ENCODE results near the gene CAGE1. TPM values are rescaled to one million over a fixed set of nuclear protein-coding genes. Genes with fewer than 3 reads are reported as not detected.
A peak's percentile ranks its signal among the peaks of the same experiment; 100 is the strongest.
"Not testable (repeated sequence)": the region's sequence is repeated elsewhere in the genome, so short reads cannot be mapped to it uniquely, and the experiment has no call there.

The CAGE1 gene
- total RNA-seq, 1 donor from 2014 or later = not detected

DNA sequence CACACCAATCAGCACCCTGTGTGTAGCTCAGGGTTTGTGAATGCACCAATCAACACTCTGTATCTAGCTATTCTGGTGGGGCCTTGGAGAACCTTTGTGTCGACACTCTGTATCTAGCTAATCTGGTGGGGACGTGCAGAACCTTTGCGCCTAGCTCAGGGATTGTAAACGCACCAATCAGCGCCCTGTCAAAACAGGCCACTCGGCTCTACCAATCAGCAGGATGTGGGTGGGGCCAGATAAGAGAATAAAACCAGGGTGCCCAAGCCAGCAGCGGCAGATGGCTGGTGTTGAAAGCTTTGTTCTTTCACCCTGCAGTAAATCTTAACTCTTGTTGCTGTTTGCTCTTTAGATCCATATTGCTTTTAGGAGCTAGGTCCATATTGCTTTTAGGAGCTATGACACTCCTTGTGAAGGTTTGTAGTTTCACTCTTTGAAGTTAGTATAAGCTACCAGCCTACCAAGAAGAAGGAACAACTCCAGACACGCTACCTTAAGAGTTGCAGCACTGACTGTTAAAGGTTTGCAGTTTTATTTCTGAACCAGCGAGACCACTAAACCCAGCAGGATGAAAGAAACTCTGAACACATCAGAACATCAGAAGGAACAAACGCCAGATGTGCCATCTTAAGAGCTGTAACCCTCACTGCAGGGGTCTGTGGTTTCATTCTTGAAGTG, 44.6 kb downstream of the CAGE1 start:
- H3K4me1 Mint-ChIP-seq (ENCODE audit: low read depth, unreplicated experiment); H3K27me3 Mint-ChIP-seq (ENCODE audit: unreplicated experiment); H3K4me3 Mint-ChIP-seq (ENCODE audit: unreplicated experiment); H3K9me3 Mint-ChIP-seq (ENCODE audit: unreplicated experiment); H3K27ac Mint-ChIP-seq (ENCODE audit: unreplicated experiment); DNase-seq; H3K36me3 Mint-ChIP-seq (ENCODE audit: unreplicated experiment): not testable (repeated sequence)

GRCh38 chr6:7343546-7344475, 45.7 kb downstream of the CAGE1 start:
- H3K27ac Mint-ChIP-seq (ENCODE audit: unreplicated experiment) = no peak overlapping the region
- peaks cover 4% of the 10 kb centered on the region for H3K4me1 Mint-ChIP-seq (ENCODE audit: low read depth, unreplicated experiment)
- H3K36me3 Mint-ChIP-seq (ENCODE audit: unreplicated experiment) = peaks cover 4% of the 10 kb centered on the region
- DNase-seq = no peak
- TF ChIP-seq, protein P1, sequence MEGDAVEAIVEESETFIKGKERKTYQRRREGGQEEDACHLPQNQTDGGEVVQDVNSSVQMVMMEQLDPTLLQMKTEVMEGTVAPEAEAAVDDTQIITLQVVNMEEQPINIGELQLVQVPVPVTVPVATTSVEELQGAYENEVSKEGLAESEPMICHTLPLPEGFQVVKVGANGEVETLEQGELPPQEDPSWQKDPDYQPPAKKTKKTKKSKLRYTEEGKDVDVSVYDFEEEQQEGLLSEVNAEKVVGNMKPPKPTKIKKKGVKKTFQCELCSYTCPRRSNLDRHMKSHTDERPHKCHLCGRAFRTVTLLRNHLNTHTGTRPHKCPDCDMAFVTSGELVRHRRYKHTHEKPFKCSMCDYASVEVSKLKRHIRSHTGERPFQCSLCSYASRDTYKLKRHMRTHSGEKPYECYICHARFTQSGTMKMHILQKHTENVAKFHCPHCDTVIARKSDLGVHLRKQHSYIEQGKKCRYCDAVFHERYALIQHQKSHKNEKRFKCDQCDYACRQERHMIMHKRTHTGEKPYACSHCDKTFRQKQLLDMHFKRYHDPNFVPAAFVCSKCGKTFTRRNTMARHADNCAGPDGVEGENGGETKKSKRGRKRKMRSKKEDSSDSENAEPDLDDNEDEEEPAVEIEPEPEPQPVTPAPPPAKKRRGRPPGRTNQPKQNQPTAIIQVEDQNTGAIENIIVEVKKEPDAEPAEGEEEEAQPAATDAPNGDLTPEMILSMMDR (IDR thresholded peaks at IDR 0.05; ENCODE audit: partially characterized antibody, unreplicated experiment) = no peak
- no peaks in the 10 kb centered on the region for H3K9me3 Mint-ChIP-seq (ENCODE audit: unreplicated experiment)
- H3K27me3 Mint-ChIP-seq (ENCODE audit: unreplicated experiment) = no peaks in the 10 kb centered on the region
- H3K4me3 Mint-ChIP-seq (ENCODE audit: unreplicated experiment) = no peak overlapping the region

GRCh38 chr6:7341989-7342742, 47.4 kb downstream of the CAGE1 start:
- TF ChIP-seq, protein P1 (IDR thresholded peaks at IDR 0.05; ENCODE audit: partially characterized antibody, unreplicated experiment) = no peak
- Mint-ChIP-seq H3K4me1 (ENCODE audit: low read depth, unreplicated experiment) (peaks cover 4% of the 10 kb centered on the region), H3K9me3 (ENCODE audit: unreplicated experiment) (no peaks in the 10 kb centered on the region), H3K27me3 (ENCODE audit: unreplicated experiment) (no peaks in the 10 kb centered on the region), H3K36me3 (ENCODE audit: unreplicated experiment) (peaks cover 4% of the 10 kb centered on the region), H3K4me3 (ENCODE audit: unreplicated experiment) (no peak overlapping the region), H3K27ac (ENCODE audit: unreplicated experiment) (no peak overlapping the region)
- no peak for DNase-seq

- H3K9me3 Mint-ChIP-seq (ENCODE audit: unreplicated experiment) = no peaks in the 10 kb centered on the region
- no peaks in the 10 kb centered on the region for H3K27me3 Mint-ChIP-seq (ENCODE audit: unreplicated experiment)
- peaks cover 4% of the 10 kb centered on the region for H3K4me1 Mint-ChIP-seq (ENCODE audit: low read depth, unreplicated experiment)
- peaks cover 4% of the 10 kb centered on the region for H3K36me3 Mint-ChIP-seq (ENCODE audit: unreplicated experiment)
- H3K27ac Mint-ChIP-seq (ENCODE audit: unreplicated experiment) = no peak overlapping the region
- DNase-seq = no peak
- H3K4me3 Mint-ChIP-seq (ENCODE audit: unreplicated experiment) = no peak overlapping the region
- TF ChIP-seq, protein P1 (IDR thresholded peaks at IDR 0.05; ENCODE audit: partially characterized antibody, unreplicated experiment) = no peak
These were observed 48.3 kb downstream of the CAGE1 start for GRCh38 chr6:7341271-7341670.

GRCh38 chr6:7339007-7339732, 50.4 kb downstream of the CAGE1 start:
- not testable (repeated sequence) for H3K36me3 Mint-ChIP-seq (ENCODE audit: unreplicated experiment); H3K4me1 Mint-ChIP-seq (ENCODE audit: low read depth, unreplicated experiment); H3K9me3 Mint-ChIP-seq (ENCODE audit: unreplicated experiment); H3K4me3 Mint-ChIP-seq (ENCODE audit: unreplicated experiment); H3K27me3 Mint-ChIP-seq (ENCODE audit: unreplicated experiment)
- TF ChIP-seq, protein P1 (IDR thresholded peaks at IDR 0.05; ENCODE audit: partially characterized antibody, unreplicated experiment) = peak; percentile 20
- peak; percentile 31 for DNase-seq
- peak overlapping the region; percentile 6 for H3K27ac Mint-ChIP-seq (ENCODE audit: unreplicated experiment)
